GM18867 (cell line): ENCODE data around the gene NAA10.

ENCODE experiments used
- ATAC-seq: cut with Tn5 transposase; IDR thresholded peaks from one replicate; pipeline ENCODE4 v1.9.1; 2021; ENCODE audit warnings: mild to moderate bottlenecking, moderate library complexity; ENCODE audit not compliant: unreplicated experiment

NAA10 gene

DNA sequence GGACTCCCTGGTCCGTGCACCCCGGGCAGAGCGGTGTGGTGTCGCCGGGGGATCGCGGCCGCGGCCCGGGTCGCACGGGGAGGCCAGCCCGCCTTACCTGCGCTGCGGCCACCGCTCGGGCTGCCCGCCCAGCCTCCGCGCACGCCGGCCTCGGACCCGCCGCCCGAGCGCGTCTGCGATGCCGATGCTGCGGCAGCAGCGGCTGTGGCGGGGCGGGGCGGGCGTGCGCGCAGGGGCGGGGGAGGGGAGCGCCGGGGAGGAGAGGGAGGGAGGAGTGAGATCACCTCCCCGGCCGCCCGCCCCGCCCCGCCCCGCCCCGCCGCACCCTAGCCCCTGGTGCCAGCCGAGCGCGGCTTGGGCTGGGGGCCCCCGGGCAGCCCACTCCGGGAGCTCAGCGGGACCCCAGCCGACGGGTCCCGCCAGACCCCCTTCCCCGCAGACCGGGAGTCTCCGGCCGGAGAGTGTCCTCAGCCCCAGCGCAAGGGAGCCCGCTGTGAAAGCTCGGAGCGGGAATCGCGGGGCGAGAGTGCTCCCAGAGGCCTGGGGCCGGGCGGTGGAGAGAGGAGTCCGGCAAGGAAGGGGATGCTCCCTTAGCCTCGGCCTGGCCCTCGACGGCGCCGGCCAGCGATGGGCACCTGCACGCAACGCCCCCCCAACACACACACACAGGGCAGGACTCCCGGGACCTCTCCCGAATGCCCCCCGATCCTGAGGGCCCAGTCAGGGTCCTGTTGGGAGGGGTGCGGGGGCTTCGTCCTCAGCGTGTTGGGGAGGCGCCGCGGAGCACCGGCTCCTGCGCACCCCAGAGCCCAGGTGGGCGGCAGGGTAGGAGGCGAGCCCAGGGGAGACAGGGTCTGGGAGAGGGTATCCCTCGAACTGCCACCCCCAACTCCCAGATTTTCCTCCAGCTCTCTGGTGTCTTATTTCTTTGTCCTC is 48.6 kb downstream of the NAA10 start, which contains the start of gene L1CAM:
Gene L1CAM, minus strand, starts transcription at position 206 of the 936 bp plus-strand sequence. CDS start 10,337 bp downstream, outside the sequence.
- ATAC-seq: no peak

DNA sequence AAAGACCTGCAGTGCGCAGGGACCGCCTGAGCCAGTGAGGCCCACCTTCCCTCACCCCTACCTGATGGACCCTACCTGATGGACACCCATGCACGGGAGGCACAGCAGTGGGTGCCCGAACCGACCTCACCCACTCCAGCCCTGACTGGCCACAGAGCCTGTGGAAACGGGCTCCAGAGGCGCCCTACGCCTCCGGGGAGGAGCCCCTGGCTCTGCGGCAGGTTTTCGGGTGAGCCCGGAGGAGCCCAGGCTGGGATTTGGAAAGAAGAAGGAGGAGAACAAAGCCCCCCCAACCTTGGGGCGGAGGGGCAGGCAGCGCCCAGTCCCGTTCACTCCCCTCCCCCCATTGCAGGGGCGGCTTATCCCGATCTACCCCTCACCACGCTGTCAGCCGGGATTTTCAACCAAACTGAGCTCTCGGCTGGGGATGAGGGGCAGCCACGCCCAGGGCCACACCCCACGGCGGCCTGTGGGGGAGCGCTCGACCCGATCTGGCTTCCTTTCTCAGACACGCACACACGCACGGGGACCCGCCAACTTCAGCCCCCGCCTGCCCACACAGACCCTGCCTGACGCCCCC is 49.5 kb downstream of the NAA10 start:
- no peak for ATAC-seq

- no peak for ATAC-seq
Observed at GRCh38 chrX:153884590-153884989, 50.2 kb downstream of the NAA10 start.

DNA sequence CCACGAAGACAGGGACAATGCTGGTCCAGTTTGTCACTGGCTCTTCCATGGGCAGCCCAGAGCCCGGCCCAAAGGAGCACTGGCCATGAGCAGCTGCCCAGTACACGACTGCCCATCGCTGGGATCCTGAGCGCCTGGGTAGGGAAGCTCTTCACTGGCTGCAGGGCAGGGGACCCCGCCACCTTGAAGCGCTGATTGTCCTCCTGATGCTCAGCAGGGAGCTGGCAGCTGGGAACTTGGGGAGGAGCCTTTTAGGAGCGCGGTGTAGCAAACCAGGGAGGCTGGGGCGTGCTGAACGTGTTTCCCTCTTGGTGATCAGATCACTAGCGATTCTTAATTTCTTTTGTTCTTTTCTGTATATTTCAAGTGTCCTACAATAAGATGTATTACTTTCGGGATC is 50.7 kb downstream of the NAA10 start:
- no peak for ATAC-seq

DNA sequence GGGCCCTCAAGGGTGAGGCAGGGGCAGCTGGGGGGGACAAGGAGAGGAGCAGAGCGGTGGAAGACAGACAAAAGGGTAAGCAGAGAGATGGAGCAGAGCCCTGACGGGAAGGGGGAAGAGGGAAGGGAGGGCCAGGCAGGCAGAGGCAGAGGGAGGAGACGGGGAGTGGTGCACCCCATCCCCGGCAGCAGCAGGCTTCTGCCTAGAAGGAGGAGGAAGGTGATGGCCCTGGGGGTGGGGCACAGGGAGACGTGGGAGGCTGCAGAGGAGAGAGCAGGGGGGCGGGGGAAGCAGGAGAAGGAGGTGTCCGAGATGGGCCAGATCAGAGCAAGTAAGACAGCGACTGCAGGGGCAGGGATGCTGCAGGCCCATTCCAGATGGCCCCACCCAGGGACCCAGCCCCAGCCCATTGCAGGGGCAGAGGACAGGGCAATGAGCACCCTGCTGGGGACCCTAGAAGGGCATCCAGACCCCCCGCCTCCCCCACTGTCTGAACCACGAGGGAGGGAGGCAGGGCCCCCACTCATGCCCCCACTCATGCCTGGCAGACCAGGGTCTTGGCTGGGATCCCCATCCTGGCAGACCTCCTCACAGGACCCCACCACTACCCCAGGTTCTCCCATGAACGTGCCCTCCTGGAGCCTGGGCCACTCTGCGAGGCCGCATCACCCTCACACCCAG is 51.5 kb downstream of the NAA10 start:
- ATAC-seq: no peak

GRCh38 chrX:153882557-153882956 is 52.3 kb downstream of the NAA10 start:
- no peak for ATAC-seq

GRCh38 chrX:153882086-153882498 is 52.7 kb downstream of the NAA10 start:
- ATAC-seq: no peak

GRCh38 chrX:153881281-153881680 is 53.6 kb downstream of the NAA10 start:
- no peak for ATAC-seq

- ATAC-seq: no peak
Observed at GRCh38 chrX:153880440-153880815, 54.4 kb downstream of the NAA10 start.

DNA sequence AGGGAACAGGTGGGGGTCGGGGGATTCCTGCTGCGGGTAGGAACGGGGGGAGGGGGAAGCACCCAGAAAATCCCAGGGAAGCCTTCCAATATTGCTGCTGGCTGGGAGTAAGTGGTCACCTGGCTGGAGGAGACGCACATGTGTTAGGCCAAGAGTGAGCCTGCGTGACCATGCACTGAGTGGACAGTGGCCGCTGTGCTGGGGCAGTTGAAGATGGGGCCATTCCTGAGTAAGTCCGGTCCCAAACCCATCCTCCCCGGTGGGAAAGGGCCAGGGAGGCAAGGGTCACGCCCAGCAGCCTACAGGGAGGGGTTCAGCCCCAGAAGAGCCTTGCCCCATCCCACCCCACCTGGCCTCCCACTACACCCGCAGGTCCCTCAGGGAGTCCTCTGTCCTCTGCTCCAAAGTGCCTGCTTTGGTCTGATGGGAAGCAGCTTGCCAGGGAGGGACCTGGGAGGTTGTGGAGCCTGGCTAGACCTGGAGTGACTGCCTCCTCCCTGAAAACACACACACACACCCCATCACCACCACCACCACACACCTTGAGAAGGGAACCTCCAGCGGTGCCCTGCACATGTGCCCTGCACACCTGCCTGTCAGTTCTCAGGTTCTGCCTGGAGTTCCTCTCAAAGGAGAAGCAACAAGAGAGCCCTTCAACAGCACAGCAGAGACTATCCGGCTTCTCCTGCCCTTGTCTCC is 54.9 kb downstream of the NAA10 start:
- ATAC-seq: no peak
